ENCODE data around the gene COL25A1.
"Not testable (repeated sequence)": the region's sequence is repeated elsewhere in the genome, so short reads cannot be mapped to it uniquely, and the experiment has no call there.

The COL25A1 gene

DNA sequence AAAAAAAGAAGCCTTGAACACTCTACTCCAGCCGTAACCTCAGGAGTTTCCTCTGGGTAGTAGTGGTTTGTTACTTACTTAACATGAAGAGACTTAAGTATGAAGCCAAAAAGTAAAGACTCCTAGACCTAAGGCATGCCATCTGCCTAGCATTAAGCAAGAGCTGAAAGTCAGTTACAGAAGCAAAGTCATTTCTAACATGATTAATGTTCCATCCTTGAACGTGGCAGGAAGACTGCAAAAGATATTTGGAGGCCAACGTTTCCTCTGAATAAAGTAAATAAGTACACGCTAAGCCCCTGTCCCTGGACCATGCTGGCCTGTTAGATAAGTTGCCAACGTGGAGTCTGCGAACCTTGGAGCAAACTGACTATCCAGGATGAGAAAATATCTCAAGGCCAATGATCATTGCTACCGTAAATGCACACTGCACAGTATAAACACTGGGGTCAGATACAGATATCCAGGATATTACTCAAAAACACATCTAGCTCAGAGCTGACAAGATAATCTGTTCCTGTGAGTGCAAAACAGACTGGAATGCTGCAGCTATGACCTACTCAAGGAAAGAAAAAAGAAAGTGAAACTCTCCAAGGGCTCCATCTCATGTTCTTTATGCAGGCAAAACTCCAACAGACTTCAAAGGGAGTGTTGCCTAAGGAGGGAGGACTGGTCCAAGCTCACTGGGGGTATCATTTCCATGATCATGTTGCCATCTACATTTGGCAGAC is 255.8 kb downstream of the COL25A1 start:
- no peak for DNase-seq

DNA sequence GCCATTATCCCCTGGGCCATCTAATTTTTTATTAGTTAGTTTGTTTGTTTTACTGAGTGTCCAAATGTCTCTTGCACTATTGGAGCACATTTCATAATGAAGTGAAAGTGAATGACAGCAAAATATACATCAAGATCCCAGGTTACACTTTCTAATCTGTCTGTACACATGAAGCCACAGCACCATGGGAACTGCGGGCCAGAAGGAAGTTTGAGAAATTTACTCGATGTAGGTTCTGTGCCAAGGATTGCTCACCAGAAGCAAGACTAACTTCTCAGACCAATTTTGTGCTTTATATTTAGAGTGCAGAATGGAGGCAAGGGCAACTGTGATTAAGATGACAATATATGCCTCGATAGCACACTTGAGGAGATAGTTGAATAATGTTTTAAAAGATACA is 258.0 kb downstream of the COL25A1 start:
- no peak for DNase-seq

DNA sequence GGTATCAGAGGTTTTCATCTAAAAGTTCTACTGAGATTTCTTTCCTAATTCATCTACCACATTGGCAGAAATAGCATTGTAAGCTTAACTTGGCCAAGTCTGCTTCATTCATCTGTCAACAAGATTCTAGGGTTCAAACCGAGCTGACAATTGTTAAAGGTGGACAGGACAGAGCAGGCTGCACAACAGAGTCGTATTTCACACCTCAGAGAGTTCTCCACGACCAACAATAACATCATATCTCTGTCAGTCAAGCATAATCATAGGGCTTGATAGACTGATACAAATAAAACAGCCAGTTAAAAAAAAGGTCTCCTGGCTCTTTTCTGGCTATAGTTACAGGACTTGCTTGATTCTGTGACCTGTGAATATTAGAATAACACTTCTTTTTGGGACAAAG is 259.2 kb downstream of the COL25A1 start:
- no peak for DNase-seq

DNA sequence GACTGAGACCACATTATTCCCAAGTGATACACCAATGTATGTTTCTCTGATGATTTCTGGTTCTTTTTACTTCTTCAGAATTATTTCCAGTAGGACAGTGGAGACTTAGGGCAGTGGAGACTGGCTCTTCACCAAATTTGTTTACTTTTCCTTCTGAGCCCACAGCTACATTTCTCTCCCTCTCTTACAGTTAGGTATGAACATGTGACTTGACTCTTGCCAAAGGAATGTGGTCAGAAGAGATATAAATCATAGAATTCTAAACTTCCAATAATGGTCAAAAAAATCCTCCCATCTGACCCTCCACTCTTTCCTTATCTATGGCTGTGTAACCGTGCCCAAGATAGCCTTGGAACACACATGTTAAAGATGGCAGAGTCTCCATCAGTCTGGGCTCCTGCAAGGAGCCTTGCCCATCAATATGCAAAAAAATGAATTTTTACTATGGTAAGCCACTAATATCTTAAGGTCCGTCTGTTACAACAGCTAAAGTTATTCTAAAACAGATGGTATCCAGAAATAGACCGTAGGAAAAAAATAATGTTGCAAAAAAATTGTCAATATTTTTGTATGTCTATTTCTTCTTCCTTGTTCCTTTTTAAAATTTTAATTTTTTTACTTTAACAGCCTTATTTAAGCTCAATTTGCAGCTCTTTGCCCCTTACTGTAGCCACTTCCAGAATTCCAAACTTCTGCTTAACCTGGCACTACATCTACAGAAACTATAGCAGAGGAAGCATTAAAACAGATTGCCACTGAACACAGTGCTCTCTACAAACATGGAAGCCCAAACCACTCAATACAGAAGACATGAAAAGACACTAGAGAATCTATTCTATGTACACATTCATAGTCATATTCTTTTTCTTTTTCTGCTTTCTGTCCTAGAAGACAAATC is 260.7 kb downstream of the COL25A1 start:
- DNase-seq: no peak

DNA sequence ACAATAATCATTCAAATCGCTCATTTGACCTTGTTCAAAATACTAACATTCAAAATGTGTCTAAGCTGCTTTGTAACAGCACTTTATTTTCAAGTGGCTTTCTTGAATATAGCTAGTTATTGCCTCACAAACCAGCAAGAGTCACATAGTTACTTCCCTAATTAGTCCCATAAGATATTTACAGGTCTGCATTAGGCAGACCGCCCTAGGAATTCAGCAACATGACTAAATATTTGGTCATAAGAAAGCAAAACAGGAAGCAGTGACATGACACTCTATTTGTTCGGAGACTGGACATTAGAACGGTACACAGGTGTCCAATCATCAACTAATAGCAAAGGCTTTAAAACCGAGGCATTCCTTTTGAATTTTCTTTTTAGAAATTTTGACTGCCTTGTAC is 262.0 kb downstream of the COL25A1 start:
- DNase-seq: no peak

DNA sequence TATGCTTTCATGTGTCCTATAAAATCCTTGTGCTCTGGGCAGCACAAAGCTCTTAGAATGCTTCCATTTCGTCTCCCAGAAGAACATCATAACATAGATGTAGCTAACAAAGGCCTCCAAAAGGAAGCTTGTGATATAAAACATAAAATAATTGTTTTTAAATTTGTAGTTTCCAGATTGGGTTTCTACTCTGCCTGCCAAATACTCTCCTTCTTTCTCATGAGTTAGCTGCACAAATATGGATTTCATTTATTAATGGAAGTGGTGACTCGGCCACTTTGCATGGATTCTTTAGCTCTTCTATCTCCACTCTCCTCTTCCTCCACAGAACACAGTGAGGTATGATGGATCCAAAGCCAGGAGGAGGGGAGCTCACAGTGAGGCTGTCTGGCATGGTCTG is 265.4 kb downstream of the COL25A1 start:
- DNase-seq: no peak

DNA sequence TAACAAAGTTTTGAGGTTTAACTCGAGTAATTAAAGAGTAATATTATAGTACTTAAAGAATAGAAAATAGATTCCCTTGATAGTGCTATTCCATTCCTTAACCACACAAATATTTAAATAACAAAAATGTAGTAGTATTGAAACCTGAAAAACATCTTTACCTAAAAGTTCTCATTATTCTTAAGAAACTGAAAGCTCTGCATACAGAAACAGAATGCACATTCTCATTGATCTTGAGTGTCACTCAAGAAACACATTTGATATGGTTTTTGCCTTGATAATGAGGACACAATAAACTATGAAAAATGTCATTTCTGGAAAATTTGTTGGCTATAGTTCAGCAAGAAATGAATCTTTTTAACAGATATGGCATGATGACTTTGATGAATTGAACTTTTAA is 268.5 kb downstream of the COL25A1 start:
- no peak for DNase-seq

DNA sequence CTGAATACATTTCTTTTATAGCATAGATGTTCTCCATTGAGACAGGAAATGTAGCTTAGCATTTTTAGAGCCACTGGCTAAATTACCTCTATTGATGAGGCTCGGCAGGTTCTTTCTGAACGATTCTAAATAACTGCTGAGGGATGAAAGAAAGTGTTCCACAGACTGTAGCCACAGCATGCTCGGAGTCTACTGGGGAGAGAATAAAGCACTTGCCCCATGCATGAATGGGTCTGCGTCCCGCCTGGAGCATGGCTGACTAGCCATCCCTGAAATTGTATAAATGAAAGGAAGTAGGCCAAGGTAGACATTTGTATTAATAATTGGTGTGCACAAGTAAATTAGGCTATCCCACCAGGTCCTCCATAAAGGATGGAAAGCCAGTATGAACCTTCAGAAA is 269.8 kb downstream of the COL25A1 start:
- DNase-seq: no peak

DNA sequence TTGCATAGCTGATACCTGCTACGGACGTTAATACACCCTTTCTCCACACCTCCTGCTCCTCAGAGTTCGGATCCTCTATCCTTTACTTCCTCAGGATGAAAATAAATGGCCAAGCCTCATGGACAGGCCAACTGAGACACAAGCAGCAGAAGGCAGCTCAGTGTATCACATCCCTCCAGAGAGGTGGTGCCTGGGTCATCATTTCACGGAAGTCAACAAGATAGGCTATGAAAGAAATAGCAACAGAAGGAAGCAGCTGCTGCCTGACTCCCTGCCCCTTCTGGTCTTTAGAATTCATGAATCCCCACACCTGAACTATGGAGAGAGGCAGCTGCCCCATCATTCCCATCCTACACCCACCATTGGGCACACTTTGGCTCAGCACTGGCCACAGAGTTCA is 272.5 kb downstream of the COL25A1 start:
- no peak for DNase-seq

DNA sequence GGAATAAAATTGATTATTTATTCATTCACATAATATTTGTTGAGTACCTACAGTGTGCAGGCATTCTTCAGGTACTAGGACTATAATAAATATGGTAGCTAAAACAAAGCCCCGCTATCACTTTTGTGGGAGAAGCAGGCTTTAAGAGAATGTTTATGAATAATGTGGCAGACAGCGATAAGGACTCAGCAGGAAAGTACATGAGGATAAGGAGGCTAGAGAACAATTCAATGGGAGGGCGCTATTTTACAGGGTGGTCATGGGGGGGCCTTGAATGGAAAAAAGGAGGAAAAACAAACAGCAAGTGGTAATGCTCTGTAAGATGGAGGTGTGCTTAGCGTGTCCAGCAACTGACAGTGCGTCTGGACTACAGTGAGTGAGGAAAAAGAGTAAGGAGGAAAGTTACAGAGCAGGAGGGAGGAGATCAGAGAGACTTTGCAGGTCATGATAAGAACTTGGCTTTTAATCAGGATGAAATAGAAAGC is 275.4 kb downstream of the COL25A1 start:
- DNase-seq: no peak

DNA sequence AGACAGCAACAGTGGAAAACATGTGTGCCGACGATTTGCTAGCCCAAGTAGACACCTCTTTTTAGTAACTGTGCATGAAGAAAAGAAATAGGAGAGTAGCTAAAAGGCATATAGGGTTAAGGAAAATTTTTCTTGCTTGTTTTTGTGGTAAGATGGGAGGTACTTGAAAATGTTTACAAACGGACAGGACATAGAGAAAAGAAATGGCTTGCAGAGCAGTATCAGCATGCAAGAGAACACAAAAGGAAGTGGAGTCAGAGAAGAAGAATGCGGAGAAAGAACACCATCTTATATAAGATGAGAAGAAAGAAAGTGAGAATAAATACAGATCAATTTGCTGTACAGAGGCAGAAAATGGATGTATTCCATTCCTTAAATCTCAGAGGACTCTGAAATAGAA is 275.9 kb downstream of the COL25A1 start:
- DNase-seq: no peak

DNA sequence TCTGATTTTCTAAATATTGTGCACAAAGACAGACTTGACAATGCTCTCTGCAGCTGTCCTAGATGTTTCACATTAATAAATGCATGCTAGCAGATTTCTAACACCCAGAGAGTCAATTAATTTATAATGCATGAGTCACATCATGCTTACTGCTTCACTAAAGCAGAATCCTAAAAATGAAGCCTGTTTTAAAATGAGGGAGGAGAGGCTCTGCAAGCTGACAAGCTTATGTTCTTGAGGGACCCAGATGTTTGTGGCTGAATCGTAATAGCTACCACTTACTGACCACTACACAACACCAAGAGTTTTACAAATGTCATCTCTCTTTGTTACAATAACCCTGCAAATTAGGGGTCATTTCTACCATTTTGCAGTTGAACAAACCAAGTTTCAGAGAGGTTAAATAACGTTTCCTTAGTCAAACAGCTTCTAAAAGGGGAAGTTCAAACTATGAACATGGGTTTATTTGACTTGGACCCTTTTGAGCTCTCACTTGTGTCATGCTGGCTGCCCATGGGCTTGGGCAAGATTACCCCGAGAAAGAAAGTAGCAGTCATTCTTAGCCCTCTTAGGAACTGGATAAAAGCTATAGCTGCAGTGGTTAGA is 276.9 kb downstream of the COL25A1 start:
- DNase-seq: no peak

DNA sequence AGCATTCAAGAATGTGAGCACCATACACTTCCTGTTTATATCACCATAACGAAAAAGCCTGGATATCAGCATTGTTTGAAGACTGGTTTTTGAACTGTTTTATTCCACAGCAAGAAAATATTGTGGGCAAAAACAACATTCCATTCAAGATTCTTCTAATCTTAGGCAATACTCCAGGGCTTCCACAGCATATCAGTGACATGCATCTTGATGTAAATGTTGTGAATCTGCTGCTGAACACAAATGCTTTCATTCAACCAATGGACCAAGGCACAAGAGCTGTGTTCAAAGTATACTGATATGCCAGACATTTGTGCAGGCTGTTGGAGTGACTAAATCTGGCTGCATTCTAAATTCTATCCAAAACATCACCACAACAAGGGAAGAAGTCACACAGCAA is 279.5 kb downstream of the COL25A1 start:
- no peak for DNase-seq

DNA sequence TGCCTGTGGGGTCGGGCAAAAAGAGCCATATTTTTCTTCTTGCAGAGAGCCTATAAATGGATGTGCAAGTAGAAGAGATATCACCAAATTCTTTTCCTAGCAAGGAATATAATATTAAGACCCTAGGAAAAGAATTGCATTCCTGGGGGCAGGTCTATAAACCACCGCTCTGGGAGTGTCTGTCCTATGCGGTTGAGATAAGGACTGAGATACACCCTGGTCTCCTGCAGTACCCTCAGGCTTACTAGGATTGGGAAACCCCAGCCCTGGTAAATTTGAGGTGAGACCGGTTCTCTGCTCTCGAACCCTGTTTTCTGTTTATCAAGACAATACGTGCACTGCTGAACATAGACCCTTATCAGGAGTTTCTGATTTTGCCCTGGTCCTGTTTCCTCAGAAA is 280.8 kb downstream of the COL25A1 start:
- not testable (repeated sequence) for DNase-seq

DNA sequence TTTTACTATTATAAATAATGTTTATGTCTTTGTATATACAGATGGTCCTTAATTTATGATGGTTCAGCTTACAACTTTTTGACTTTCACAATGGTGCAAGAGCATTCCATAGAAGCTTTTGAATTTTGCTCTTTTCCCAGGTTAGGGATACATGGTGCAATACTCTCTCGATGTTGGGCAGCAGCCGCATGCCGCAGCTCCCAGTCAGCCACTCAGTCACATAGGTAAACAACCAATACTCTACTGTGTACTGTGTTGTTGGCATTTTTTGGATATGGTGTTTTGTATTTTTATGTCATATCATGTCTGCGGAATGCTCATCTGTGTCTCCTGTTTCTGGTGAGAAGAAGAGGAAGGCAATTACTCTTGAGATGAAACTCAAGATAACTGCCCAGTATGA is 281.6 kb downstream of the COL25A1 start:
- DNase-seq: no peak

DNA sequence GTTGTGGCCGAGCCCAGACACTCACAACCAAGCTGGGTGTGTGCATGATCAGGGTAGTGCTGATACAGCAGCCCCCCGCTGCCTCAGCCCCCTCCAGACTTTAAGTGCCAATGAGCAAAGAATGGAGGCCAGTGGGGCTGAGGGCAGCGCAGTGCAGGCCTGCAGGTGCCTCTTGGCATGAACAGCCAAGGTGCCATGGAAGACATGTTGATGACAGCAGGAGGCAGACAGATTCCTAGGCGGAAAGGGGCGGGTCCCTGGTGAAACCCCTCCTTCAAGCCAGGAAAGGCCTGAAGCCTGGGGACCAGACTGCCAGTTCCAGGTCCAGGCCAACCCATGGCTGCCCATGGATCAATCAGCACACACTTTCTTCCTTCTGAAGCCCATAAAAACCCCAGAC is 286.3 kb downstream of the COL25A1 start:
- no peak for DNase-seq

DNA sequence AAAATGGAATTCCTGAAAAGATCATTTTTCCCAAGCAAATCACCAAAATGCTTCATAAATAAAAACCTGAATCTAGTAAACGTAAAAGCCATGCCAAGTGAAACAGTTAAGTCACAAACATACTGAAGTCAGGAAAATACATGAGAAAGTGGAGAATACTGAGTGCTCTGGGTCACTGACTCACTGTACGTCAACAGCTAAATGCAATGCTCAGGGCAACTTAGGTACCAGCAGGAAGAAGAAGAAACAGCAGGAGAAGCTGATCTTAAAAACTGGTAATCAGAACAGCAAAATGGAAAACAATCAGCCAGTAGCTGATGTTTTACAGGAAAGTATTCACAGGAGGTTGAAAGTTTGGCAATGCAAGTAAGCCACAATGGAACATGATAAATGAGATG is 287.0 kb downstream of the COL25A1 start:
- DNase-seq: no peak

DNA sequence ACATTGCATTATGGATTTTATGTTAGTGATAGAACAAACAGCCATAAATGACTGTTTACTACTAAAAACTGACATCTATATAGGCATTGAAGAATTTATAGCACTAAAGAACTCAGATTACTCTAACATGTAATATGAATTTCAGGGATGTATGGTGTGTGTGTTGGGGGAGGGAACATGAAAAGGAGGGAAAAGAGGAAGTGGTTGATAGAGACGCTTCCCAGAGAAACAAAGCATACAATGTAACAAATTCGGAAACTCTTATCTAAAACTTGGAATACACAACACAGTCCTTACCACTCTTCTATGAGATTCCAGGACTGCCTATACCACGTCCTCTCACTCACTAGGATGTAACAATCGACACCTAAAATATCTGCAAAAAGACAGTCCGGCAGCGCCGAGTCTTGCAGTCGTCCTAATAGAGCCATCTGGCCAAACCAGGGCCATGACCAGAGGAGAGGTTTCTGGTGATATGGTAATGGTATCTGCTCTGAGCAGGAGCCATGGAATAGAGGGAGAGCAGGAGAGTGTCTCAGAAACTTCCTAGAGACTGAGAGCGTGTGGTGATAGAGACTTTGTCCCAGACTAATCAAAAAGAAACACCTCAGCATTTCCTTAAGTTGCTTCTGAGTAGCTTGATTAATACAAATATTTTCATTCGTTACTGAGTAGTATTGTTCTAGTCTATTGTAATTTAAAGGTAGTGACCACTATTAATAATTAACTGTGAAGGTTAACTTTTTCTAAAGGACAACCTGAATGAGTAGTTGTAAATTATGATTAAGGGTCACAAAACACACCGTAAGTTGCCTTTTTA is 287.7 kb downstream of the COL25A1 start:
- no peak for DNase-seq

DNA sequence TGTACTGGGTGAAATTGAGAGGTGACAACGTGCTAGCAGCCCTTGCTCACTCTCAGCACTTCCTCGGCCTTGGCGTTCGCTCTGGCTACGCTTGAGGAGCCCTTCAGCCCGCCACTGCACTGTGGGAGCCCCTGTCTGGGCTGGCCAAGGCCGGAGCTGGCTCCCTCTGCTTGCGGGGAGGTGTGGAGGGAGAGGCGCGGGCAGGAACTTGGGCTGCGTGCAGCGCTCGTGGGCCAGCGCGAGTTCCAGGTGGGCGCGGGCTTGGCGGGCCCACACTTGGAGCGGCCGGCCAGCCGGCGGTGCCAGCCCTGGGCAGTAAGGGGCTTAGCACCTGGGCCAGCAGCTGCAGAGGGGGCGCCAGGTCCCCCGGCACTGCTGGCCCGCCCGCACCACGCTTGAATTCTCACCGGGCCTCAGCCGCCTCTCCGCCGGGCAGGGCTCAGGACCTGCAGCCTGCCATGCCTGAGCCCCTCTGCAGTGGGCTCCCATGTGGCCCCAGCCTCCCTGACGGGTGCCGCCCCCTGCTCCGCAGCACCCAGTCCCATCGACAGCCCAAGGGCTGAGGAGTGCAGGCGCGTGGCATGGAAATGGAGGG is 290.1 kb downstream of the COL25A1 start:
- DNase-seq: no peak

DNA sequence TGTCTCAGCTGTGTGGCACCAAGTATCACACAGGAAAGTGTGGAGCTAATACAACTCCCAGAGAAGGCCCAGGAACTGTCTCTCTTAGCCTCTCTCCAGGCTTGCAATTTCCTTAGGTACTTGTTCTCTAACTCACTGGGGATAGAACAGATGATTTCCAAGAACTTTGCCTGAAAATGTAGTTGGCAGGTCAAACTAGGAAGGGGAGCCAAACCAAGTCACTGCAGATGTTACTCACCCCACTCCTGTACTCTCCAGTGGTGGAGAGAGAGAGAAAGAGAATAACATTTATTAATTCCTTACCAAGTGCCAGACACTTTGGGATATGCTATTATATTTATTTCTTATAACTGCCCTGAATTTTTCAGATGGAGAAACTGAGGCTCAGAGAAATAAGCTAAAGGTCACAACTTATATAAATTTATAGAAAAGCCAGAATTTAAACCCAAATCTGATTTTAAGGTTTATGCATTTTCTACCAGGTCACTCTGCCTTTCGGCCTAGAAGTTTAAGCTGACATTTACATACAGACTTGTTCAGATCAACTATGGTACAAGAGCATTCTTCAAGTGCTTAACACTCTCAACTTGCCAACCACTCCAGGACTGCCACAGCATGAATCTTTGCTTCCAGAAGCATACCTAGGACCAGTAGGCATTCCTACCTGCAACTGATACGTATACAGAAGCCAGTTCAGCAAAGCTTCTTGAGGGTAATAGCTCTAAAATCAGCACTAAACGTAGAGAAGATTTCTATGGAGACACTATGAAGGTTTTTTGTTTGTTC is 291.0 kb downstream of the COL25A1 start:
- no peak for DNase-seq

DNA sequence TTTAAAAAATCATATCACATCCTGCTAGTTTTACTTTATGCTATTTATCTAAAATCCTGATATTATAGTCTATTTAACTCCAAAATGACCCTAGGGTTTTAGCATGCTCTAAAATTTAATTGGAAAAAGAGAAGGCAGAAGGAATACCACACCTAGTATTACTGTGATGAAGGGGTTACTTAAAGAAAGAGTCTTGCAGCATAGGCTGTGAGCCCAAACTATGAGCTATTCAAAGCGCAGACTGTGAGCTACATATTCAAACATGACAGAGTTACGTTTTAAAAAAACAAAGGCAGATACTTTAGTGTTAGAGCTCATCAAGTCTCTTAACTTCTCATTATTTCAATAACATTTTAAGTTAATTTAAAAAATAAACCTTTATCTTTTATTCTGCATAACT is 291.9 kb downstream of the COL25A1 start:
- DNase-seq: no peak

All from right kidney (tissue), 1 donor.